ENCODE measurements around the gene SLC30A1.
"Not testable (repeated sequence)": the region's sequence is repeated elsewhere in the genome, so short reads cannot be mapped to it uniquely, and the experiment has no call there.

SLC30A1 gene

GRCh38 chr1:211547710-211548109 is 31.3 kb downstream of the SLC30A1 start:
- DNase-seq (ENCODE audit: low read depth): no peak

GRCh38 chr1:211546543-211546942 is 32.4 kb downstream of the SLC30A1 start:
- no peak for DNase-seq (ENCODE audit: low read depth)

DNA sequence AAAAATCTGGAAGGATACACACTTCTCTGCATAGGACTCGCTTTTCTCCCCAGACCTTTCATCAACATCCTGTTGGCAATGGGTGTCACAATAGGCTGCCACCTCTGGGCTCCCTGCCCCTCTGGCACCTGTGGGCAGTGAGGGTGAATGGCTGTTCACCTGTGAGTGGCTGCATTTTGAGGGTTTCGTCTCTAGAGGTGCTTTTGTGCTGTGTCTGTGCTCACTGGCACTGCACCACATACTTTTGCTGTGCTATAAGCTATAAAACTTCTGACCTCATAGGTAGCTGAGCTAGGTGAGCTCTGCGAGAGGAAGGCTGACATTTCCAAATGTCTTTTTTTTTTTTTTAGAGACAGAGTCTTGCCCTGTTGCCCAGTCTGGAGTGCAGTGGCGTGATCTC is 35.9 kb downstream of the SLC30A1 start:
- DNase-seq (ENCODE audit: low read depth): no peak

DNA sequence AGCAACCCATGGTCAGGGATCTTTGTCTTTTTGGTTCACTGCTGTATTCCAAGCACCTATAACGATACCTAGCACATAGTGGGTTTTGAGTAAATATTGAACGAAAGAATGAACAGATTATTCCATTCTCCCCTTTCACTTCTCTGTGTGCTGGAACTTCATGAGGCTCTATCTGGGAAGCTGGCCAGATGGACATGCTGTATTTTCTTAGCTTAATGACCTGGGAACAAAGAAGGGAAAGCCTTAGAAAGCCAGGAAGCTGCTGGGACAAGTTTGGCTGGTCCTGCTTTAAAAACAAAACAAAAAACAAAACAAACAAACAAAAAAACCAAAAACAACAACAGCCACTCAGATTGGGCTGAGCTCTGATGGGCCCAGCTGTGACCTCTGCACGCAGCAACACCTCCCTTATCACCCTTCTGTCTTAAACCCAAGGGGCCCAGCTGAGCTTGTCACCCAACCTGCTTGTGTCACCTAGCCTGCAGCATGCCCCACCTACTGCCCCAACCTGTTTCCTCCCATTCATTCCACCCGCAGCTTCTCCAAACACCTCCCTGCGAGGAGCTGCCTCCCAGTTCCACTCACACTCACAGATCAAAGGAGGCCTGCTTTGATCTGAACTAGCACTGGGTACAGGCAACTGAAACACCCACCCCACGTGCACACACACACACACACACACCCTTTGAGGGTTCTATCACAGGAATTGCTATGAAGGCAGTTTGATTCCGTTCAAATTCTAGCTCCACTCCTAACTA is 37.1 kb downstream of the SLC30A1 start:
- no peak for DNase-seq (ENCODE audit: low read depth)

DNA sequence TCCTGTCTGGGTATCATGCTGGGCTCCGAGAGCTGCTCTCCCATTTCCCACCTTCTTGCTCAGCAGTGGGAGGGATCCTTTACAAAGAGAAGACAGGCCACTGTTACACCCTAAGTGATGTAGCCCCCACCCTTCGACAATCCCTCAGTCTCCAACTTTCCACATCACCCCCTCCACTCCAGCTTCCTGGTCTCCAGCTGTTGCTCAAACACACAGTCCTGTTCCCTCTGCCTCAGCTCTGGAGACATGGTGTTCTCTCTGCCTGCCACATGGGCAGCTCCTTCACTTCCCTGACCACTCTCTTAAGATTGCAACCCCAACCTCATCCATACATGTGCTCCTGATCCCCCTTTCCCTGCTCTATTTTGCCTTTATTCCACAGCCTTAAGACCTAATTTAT is 37.7 kb downstream of the SLC30A1 start:
- no peak for DNase-seq (ENCODE audit: low read depth)

DNA sequence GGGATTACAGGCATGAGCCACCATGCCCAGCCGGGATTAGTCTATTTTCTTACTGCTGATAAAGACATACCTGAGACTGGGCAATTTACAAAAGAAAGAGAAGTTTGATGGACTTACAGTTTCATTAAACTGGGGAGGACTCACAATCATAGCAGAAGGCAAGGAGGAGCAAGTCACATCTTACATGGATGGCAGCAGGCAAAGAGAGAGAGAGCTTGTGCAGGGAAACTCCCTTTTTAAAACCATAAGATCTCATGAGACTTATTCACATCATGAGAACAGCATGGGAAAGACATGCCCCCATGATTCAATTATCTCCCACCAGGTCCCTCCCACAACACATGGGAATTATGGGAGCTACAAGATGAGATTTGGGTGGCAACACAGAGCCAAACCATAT is 38.1 kb downstream of the SLC30A1 start:
- not testable (repeated sequence) for DNase-seq (ENCODE audit: low read depth)

DNA sequence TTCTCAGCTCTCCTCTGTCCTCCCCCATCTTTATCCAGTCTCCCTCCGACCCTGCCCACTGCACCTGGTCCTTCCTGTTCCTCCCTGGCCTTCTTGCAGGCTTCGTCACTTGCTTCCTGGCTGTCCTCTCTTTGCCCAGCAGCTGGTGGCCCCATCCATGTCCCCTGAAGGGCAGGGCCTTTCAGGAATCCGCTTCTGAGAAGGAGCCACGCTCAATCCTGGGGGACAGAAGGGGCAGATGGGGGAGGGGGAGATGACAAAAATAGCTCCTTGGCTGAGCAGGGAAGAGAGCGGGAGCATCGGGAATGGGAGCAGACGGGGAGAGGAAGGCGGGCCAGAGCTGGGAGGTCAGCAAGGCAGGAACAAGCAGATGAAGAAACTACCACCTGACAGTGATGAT is 40.7 kb downstream of the SLC30A1 start:
- no peak for DNase-seq (ENCODE audit: low read depth)

DNA sequence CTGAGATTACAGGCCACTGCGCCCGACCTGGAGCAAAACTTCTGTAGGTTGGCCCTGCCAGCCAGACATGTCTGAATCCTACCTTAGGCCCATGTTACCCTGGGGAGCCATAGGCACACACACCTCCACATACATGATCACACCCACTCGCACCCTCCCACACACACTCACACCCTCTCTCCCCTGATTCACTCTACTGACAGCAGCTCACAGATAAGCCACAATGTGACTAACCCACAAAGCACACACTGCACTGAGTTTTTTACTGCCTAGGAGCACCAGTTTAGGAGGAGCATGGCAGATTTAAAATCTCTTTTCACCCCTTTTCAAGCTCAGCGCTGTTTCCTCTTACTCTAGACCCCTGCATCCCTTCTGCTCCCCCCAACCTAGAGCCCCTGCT is 41.7 kb downstream of the SLC30A1 start:
- DNase-seq (ENCODE audit: low read depth): no peak

GRCh38 chr1:211536606-211537005 is 42.4 kb downstream of the SLC30A1 start:
- DNase-seq (ENCODE audit: low read depth): no peak

- DNase-seq (ENCODE audit: low read depth): no peak
These were observed 43.6 kb downstream of the SLC30A1 start for GRCh38 chr1:211535346-211535745.

GRCh38 chr1:211534545-211535291 is 44.2 kb downstream of the SLC30A1 start:
- DNase-seq (ENCODE audit: low read depth): no peak

- no peak for DNase-seq (ENCODE audit: low read depth)
These were observed 46.9 kb downstream of the SLC30A1 start for GRCh38 chr1:211532088-211532444.

- no peak for DNase-seq (ENCODE audit: low read depth)
These were observed 47.5 kb downstream of the SLC30A1 start for GRCh38 chr1:211531194-211532087.

DNA sequence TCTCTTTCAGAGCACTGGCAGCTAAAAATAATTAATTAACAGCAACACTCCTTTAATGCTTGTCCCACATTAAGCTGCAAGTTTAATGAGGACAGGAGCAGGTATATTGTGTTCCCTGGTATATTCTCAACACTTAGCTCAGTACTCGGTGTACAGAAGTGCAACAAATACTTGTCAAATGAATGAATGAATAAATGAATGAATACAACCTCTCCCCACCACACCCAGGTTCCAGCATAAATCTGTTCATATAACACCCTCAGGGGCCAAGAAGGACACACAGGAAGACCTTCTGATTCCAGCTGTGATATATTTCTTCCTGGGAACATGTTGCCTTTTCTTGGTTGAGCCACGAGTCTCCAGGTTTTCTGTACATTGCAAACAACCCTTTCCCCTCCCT is 48.9 kb downstream of the SLC30A1 start:
- DNase-seq (ENCODE audit: low read depth): no peak

- DNase-seq (ENCODE audit: low read depth): no peak
These were observed 49.5 kb downstream of the SLC30A1 start for GRCh38 chr1:211529453-211529852.

GRCh38 chr1:211529011-211529410 is 50.0 kb downstream of the SLC30A1 start:
- DNase-seq (ENCODE audit: low read depth): no peak

DNA sequence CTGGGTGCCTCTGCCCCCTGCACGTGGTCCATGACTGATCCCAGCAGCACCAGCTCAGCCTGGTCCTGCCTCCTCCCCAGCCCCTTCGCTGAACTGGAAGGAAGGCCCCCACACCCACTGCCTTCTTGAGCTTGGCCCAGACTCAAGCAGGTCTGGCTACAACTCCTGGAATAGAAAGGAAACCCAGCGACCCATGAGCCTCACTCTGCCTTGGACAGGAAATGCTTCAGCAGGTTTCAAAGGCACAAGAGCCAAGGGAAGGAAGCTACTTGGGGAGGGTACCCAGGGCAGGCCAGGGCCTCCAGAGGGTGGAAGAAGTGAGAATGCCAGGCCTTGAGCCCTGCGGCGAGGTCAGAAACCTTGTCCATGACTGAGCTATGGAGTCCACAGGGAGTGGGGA is 51.1 kb downstream of the SLC30A1 start:
- no peak for DNase-seq (ENCODE audit: low read depth)

GRCh38 chr1:211527006-211527405 is 52.0 kb downstream of the SLC30A1 start:
- no peak for DNase-seq (ENCODE audit: low read depth)

DNA sequence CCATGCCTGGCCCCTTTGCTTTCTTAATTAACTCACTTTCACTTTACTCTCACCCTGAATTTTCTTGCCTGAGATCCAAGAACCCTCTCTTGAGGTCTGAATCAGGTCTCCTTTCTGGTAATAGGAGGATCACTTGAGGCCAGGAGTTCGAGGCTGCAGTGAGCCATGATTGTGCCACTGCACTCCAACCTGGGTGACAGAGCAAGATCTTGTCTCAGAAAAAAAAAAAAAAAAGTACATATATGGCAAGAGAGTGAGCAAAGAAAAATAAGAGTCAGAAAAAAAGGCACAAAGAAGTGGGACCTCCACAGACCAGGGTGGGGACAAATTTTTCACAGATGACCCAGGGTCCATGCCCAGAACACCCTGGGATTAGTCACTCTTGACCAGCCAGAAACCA is 52.9 kb downstream of the SLC30A1 start:
- DNase-seq (ENCODE audit: low read depth): no peak

- no peak for DNase-seq (ENCODE audit: low read depth)
These were observed 53.8 kb downstream of the SLC30A1 start for GRCh38 chr1:211525101-211525676.

DNA sequence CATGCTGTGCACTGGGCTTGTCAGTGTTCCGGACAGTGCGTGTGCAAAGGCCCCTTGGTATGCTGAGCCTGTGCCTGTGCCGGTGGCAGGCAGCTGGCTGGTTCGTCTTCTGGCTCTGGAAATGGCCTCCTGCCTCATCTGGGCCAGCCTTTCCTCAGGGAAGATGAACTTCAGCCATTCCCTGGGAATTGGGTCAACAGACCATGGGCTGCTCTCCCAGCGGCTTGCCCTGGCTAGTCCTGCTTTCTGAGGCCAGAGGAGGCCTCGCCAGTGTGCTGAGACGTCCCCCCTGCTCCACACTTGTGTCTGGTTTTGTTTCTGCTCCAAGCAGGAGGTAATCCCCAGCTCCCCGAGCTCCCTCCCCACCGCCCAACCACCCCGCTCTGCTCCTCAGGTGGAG is 54.4 kb downstream of the SLC30A1 start:
- DNase-seq (ENCODE audit: low read depth): no peak

GRCh38 chr1:211522804-211523203 is 56.2 kb downstream of the SLC30A1 start:
- DNase-seq (ENCODE audit: low read depth): no peak
